HTR-8/SVneo (cell line): Measurements from ENCODE around the gene FLNB.
A peak's percentile ranks its signal among the peaks of the same experiment; 100 is the strongest.

Experiments used
- DNase-seq: peaks from one replicate; pipeline ENCODE4 v3.0.0; 2011; ENCODE audit warnings: low spot score, mixed read lengths; ENCODE audit not compliant: insufficient read length
- FAIRE-seq: peaks from 2 replicates; lab custom pipeline; 2011; peaks lifted over from hg19 to GRCh38; lab: Jason Lieb, UNC

Gene FLNB

DNA sequence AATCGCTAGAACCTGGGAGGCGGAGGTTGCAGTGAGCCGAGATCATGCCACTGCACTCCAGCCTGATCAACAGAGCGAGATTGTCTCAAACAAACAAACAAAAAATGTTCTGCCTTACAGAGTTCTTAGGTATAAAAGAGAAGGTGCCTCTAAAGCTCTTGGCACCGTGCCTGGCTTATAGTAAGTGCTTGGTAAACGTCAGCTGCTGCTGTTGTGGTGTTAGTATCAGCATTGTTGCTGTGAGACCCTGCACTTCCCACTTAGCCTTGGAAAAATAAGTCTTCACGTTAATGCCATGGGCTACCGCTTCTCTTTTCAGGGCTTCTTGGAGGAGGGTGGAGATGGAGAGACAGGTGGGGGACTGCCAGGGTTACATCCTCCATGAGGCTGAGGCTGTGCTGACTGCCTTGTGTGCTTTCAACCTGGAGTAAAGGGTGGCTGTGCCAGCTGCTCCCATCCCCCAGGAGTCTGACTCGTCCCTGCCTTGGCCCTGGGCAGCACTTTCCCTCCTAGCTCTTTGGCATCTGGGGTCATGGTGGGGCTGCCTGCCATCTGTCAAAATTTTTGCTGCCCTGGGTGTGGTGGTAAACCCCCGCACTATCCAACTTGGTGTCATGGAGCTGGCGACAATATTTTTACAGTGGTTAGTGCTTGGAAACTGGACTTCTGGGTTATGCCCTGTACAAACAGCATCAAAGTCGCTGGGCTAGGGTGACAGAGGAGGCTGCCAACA is 17.8 kb downstream of the FLNB start:
- peak; percentile 36 for FAIRE-seq
- no peak for DNase-seq

DNA sequence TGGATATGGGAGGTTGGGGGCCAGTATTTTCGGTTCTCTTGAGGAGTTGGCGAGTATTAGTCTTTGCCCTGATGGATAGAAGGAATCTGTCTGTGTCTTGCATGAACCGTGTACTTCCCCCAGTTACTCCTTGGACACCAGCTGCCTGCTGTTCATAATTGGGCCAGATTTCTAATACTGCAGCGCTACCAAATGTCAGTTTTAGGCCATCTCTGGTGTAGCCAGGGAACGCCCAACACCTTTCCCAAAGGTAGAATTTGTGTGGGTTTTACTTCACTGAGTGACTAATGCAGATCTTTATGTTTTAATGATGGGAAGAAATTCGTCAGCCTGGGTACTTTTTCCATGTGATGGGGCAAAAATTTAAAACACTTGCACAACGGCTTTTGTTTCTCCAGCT is 18.4 kb downstream of the FLNB start:
- no peak for DNase-seq
- no peak for FAIRE-seq

DNA sequence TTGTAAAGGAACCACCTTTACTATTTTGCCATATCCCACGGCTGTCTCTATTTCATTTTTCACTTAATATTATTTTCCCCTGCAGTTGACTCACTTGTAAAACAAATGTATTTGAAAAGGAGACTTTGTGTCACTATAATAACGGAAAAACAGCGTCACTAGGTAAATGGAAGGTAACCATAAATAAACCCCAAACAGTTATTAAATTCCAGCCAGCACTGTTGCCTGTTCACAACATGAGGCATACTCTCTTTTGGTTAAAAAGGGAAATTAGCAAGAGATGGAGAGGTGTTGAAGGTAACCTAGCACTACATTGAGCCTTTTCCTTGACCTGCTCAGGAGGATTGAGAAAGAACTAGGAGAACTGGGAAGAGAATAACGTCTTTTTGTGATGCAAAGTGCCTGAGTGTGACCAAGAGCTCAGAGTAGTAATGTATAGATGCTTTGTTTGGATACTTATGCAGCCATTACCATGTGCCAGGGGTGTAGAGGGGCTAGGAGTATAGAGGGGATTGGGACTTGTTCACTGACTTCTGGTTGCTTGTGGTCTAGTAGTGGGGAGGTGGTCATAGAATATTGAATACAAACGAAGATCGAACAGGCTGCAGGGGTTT is 19.6 kb downstream of the FLNB start:
- FAIRE-seq (no peak), DNase-seq (no peak)

DNA sequence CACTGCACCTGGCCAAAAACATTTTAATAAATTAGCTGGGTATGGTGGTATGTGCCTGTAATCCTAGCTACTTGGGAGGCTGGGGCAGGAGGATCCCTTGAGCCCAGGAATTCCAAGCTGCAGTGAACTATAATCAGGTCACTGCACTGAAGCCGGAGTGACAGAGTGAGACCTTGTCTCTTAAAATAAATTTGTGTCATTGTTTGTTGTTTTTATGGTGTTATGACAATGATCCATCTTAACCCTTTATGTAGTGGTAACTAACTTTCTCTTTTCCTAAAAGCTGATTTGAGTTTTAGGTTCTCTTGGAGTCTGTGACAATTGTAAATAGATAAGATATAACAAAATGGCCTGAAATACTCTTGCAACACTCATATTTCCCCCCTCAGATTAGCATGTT is 20.7 kb downstream of the FLNB start:
- FAIRE-seq = no peak

DNA sequence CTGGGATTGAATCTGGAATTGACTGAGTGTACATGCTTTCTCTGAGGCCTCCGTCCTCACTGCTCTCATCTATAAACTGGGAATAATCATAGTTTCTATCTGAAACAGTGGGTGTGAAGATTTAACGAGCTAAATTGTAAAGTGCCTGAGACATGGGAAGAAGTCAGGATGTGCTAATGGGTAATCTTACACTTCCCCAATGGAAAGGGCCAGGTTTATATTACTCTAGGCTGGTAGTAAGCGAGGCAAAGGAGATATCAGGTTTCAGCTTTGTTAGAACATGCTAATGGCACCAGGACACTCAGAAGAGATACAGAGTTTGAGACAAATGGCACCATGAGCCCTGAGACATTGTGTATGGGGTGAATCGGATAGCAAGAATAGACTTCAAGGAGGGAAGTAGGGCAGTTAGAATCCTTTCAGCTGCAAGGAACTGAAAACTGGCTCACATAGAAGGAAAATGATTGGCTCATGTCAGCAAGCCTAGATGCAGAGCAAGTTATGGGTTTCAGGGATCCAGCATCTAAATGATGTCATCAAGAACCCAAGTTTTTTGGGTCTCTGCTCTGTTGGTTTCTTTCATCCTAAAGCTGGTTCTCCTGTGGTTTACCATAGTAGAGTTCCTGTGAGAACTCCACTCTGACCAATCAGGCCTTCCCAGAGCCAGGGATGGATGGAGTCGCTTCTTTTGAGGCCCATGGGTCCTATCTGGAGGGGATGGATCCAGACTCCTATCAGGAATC is 21.8 kb downstream of the FLNB start:
- FAIRE-seq (no peak), DNase-seq (no peak)

More for the DNA sequence above, 20.7 kb downstream of the FLNB start:
- DNase-seq = no peak

DNA sequence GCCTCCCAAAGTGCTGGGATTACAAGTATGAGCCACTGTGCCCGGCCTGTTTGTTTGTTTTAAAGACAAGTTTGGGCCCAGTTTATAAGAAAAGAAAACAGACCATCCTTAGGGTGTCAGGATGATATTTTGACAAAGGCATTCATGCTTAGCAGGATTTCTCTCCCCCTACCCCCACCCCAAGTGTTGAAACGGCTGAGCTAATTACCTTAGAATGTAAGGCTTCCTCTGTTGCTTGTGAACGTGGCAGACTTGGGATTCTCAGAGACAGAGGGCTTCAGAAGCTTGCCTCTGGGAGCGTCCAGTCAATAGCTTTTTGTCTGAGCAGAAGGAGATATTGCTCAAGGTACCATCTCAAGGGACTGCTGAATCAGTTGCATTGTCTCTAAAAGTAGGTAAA is 24.0 kb downstream of the FLNB start:
- DNase-seq (no peak), FAIRE-seq (no peak)

DNA sequence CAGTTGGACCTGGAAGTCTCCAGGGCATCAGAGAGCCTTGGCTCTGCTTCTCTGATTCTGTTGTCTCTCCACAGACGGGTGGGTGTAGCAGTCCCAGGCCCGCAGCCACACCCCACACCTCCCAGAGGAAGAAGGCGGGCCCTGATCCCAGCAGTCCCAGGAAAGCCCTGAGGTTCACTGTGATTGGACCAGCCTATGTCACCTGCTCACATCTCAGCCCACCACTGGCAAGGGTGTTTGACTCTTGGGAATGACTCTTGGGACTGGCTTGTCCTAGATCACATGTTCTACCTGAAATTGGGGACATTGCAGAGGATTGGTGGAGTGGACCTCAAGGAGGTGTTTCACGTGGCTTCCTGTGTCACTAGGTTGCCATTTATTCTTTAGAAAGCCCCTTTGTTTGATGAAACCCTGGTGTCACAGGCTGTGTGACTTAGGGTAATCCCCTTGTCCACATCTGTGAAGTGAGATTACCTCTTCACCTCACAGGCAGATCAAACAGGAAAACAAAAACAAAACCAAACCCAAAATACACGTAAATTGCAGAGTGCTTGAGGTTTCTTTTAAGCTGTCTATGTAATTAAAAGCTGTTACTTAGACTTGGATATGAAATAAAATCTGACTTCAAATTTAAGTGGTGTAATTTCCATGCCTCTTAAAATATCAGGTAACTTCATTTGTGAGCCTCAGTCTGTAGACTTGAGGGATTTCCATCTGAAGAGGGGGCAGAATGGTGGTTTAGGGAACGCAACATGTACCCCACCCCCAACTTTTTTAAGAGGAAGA is 26.7 kb downstream of the FLNB start:
- FAIRE-seq (no peak), DNase-seq (no peak)

DNA sequence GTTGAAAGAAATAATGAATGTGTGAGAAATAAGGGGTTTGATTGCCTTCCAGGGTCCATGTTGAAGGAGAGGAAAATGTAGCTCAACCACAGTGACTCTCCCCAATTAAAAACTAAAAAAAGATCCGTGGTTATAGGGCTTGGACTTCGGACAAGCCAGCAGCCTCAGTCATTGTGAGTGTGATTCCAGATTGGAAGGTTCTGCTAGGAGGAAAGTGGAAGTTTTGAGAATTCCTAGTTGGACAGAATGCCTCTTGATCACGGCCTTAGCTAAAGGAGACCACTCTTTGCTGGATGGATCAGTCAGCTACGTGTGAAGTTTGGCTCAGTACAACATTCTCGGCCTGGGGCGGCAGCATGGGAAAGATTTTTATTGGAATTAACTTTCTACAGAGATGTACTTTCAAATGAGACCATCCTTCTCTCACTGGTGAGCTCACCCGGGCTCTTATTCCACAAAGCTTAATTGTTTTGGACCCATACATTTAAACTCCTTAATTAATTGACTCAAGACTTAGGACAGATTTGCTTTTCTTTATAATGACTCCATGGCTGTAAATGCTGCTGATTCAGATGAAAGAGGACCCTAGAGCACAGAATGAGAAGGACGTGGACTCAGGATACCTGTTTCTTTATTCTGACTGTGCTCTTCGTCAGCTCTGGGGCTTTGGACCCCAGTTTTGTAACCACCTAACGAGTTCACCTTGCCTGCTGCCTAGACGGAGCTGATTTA is 27.5 kb downstream of the FLNB start:
- FAIRE-seq = no peak
- no peak for DNase-seq

DNA sequence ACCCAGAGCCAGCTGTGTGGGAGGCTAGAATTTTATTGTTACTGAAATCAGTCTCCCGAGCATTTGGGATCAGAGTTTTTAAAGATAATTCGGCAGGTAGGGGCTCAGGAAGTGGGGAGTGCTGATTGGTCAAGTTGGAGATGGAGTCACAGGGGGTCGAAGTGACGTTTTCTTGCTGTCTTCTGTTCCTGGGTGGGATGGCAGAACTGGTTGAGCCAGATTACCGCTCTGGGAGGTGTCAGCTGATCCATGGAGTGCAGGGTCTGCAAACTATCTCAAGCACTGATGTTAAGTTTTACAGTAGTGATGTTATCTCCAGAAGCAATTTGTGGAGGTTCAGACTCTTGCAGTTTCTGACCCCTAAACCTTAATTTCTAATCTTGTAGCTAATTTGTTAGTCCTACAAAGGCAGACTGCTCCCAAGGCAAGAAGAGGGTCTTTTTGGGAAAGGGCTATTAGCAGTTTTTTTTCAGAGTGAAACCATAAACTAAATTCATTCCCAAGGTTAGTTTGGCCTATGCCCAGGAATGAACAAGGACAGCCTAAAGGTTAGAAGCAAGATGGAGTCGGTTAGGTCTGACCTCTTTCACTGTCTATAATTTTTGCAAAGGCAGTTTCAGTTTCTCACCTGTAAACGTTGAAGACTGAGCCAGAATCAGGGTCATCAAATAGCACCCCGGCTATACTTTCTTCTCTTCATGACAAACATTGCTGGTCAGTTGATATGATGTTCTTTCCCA is 28.2 kb downstream of the FLNB start:
- DNase-seq (no peak), FAIRE-seq (no peak)

DNA sequence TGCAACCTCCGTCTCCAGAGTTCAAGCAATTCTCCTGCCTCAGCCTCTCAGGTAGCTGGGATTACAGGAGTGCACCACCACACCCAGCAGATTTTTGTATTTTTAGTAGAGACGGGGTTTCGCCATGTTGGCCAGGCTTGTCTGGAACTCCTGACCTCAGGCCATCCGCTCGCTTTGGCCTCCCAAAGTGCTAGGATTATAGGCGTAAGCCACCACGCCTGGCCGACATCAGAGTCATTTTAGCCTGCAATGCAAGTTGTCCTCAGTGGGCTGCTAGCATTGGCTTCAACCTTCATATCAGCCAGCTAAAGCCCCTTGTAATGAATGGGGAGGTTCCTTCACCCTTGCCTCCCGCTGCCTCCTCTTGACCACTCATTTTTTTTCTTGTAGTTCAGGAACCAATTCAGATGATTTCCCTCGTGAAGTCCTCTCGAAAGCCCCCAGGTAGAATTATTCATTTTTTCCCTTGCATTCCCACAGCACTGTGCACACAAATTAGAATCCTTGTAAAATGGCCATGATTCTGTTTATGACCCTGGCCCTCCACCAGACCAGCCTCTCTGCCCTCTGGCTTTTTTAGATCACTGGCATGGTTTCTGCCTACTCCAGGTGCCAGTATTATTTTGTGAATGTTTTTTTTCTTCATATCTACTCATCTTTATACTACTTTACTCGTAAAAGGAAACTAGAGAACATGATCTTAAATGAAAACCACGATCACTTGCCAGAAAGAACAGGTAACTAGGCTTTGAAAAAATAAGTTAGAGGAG is 29.1 kb downstream of the FLNB start:
- FAIRE-seq (no peak), DNase-seq (no peak)

DNA sequence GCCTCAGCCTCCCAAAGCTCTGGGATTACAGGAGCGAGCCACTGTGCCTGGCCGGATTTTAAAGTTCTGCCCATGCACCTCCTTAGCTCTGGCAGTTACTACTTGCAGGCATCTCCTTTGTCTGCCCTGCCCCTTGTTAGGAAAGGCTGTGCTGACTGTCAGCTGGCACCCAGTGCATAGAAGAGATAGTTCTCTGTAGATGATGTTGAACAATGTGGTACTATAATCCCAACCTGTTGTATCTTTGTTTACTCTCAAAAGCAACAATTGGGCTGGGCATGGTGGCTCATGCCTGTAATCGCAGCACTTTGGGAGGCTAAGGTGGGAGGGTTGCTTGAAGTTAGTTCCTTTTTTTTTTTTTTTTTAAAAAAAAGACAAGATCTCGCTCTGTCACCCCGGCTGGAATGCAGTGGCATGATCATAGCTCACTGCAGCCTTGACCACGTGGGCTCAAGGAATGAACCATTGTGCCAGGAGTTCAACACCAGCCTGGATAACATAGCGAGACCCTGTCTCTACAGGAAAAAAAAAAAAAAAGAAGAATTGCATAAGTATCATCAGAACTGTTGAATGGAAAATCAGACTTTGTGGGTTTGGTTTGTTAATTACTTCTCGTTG is 30.6 kb downstream of the FLNB start:
- FAIRE-seq = no peak
- DNase-seq = no peak

DNA sequence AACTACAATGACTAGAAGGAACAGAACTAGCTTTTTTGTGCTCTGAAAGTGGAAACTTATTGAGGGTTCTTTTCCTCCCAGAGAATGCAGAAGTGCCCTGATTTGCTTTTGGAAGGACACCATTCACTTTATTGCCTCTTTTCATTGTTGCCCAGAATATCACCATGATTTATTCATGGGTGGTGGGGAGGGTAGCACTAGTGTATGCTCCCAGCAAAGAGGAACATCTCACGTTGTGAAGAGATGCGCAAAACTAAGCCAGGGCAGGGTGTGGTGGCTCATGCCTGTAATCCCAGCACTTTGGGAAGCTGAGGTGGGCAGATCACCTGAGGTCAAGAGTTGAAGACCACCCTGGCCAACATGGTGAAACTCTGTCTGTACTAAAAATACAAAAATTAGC is 31.4 kb downstream of the FLNB start:
- FAIRE-seq (no peak), DNase-seq (no peak)

DNA sequence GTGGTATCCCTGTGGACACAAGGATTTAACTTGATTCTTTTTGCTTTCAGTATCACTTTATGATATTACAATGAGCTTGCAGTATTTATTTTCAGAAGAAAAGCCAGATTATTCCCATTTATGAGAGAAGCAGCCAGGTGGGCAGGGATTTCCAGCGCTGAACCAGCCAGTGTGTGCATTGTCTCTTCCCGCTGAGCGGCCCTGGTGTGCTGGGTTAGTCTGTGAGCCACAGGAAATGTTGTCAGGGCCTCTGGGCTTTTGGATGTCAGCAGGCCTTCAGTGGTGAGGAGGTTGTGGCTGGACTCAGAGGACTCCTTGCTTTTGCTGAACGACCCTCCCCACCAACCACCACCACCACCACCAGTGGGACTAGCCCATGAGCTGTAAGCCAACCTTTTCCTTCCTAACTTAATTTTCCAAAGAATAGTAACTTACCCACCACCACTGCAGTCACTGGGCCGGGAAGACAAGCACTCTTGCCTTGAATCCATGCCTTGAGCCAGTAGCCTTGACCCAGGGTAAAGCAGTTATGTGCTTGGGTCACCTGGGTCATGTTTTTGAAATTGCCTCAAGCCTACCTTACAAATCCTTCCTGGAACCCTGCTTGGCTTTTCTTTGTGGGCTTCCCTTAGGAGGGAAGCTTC is 33.1 kb downstream of the FLNB start:
- FAIRE-seq (no peak), DNase-seq (no peak)

DNA sequence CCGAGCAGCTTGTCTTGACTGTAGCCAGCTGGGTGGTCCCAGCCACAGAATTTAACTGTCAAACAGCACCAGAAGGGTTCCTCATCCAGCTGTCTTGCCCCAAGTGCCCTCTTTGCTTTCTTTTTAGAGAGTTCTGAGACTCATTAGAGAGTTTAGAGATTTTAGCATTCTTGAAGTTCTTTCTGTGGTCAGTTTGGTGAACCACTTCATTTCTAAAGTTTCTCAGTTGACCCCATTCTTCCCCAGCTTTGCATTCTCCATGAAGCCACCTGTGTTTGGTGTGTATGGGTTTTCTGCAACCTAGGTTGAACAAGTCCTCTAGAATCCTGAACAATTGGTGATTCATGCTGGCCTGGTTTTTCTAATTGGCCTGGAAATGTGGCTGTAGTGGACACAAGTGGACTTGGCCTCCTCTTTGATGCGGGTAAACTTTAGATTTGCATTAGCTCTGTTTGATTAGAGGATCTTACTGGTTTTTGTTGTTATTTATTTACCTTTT is 33.7 kb downstream of the FLNB start:
- FAIRE-seq (peak; percentile 16), DNase-seq (no peak)

DNA sequence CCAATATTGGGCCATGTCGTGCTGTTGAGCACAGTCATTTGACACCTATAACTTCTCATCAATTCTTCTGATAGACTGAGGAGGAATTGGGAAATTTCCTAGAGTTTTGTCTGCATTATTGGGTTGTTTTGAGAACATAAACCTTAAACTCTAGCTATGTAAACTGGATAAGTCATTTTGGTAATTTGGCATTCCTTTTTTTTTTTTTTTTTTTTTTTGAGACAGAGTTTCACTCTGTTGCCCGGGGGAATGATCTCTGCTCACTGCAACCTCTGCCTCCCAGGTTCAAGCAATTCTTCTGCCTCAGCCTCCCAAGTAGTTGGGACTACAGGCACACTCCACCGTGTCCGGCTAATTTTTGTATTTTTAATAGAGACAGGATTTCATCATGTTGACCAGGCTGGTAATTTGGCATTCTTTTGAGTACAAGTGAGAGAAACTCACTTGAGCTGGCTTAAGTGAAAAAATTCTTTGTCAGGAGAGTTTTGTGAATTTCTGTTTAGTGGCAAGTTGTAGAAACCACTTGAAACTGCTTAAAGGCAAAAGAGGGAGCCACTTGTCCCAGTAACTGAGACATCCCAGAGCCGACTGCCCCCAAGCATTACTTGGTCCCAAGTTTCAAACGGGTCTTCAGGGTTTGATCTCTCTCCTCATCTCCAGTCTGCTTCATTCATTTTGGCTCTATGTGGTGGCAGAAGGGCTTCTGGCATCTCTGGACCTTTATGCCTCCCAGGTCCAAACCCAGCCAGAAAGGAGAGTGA is 34.9 kb downstream of the FLNB start:
- FAIRE-seq = no peak
- DNase-seq = no peak

DNA sequence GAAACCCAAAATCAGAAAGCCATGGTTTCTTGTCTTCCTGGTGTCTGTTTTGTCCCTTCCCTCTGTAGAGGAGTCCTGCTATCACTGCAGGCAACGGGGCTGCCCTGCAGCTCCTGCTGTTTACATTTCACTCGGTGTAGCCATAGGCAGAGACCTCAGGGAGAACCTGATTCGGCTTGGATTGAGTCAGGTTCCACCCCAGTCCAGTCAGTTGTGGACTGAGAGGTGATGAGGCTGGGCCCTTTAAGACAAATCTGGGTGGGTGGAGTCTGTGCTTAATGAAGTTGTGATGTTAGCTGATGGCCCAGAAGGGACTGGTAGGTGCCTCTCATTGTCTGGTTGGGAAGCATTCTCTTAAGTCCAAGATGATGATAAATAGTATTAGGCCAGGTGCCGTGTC is 35.7 kb downstream of the FLNB start:
- no peak for DNase-seq
- FAIRE-seq = no peak
